Pulmonary artery endothelial cell (primary cell): ENCODE measurements around the gene FHOD3. TPM values are rescaled to one million over a fixed set of nuclear protein-coding genes. Genes with fewer than 3 reads are reported as not detected.
"Not testable (repeated sequence)": the region's sequence is repeated elsewhere in the genome, so short reads cannot be mapped to it uniquely, and the experiment has no call there.

Experiments used
- DNase-seq: peaks from one replicate; pipeline ENCODE4 v3.0.0-alpha.2; 2011; ENCODE audit warnings: low read depth, low spot score
- total RNA-seq: library from RNA; depleted of rRNA; stranded (reverse); fragments of >200 nt; gene quantifications from 2 replicates; pipeline ENCODE4 v1.2.3, GENCODE V29; 2014

The FHOD3 gene
- total RNA-seq, 1 donor from 2014 or later, result 0.07 TPM

GRCh38 chr18:36816096-36816495 is 518.6 kb downstream of the FHOD3 start:
- not testable (repeated sequence) for DNase-seq

GRCh38 chr18:36817039-36817438 is 519.5 kb downstream of the FHOD3 start:
- no peak for DNase-seq

GRCh38 chr18:36818652-36819051 is 521.1 kb downstream of the FHOD3 start:
- no peak for DNase-seq

- DNase-seq, result no peak
These were observed 522.1 kb downstream of the FHOD3 start for GRCh38 chr18:36819621-36820020.

- no peak for DNase-seq
These were observed 524.2 kb downstream of the FHOD3 start for GRCh38 chr18:36821681-36822080.

GRCh38 chr18:36825526-36825925 is 528.0 kb downstream of the FHOD3 start:
- no peak for DNase-seq

GRCh38 chr18:36826556-36826955 is 529.0 kb downstream of the FHOD3 start:
- no peak for DNase-seq

GRCh38 chr18:36828157-36828629 is 530.7 kb downstream of the FHOD3 start:
- DNase-seq, result no peak

- DNase-seq, result peak; percentile 60
These were observed 531.3 kb downstream of the FHOD3 start, which contains the start of the genes KIAA1328 and TPGS2 for GRCh38 chr18:36828630-36829361. KIAA1328 (plus strand) TSS chr18:36829127; CDS start chr18:36829139, 12 bp downstream. TPGS2 (minus strand) TSS chr18:36829002; CDS start chr18:36828767, 235 bp downstream.

Other genes with a start within 250 kb of the FHOD3 start
- 57.9 and 76.2 TPM in 2 replicates for gene RPRD1A, start 230.2 kb upstream of the FHOD3 start, total RNA-seq
- 20.5 and 21.8 TPM in 2 replicates for gene SLC39A6, start 168.4 kb upstream of the FHOD3 start, total RNA-seq
- 115 and 244 TPM in 2 replicates for gene ELP2, start 167.8 kb upstream of the FHOD3 start, total RNA-seq
- gene MOCOS, start 110.2 kb upstream of the FHOD3 start, total RNA-seq, result 0.79 and 1.3 TPM in 2 replicates